Kidney (tissue), 14 donors: ENCODE data around the gene RILPL2. TPM values are rescaled to one million over a fixed set of nuclear protein-coding genes. Genes with fewer than 3 reads are reported as not detected.

Experiments used
- DNase-seq, 5 donors: peaks; one replicate each; pipeline ENCODE4 v3.0.0-alpha.2; 2013 to 2020
- FAIRE-seq: peaks from 2 replicates; lab custom pipeline; 2012; peaks lifted over from hg19 to GRCh38; lab: Jason Lieb, UNC
- H3K27ac ChIP-seq, 2 donors: one replicate each; pipeline ENCODE4 v1.7.0; 2013; ENCODE audit warnings: low read depth in 2 of 2, low read length in 2 of 2, inconsistent platforms in 1 of 2
- H3K27me3 ChIP-seq: one replicate; pipeline ENCODE4 v1.7.1; 2013; ENCODE audit warnings: low read length, inconsistent platforms; ENCODE audit not compliant: control insufficient read depth, insufficient read depth
- H3K36me3 ChIP-seq, 3 donors: one replicate each; pipeline versions ENCODE4 v1.7.0 to v1.7.1; 2013; ENCODE audit warnings: low read length in 3 of 3, control low read depth in 1 of 3, inconsistent platforms in 1 of 3; ENCODE audit not compliant: insufficient read depth in 3 of 3, control insufficient read depth in 2 of 3
- H3K4me1 ChIP-seq, 3 donors: one replicate each; pipeline versions ENCODE4 v1.7.0 to v1.7.1; 2013; ENCODE audit warnings: low read length in 3 of 3, inconsistent platforms in 1 of 3, low read depth in 1 of 3; ENCODE audit not compliant: control insufficient read depth in 2 of 3, insufficient read depth in 2 of 3
- H3K4me3 ChIP-seq, 3 donors: one replicate each; pipeline versions ENCODE4 v1.7.0 to v1.8.1; 2013; ENCODE audit warnings: low read length in 3 of 3, control low read depth in 1 of 3, inconsistent platforms in 1 of 3
- H3K9ac ChIP-seq, 3 donors: one replicate each; pipeline versions ENCODE4 v1.7.0 to v1.7.1; 2013; ENCODE audit warnings: low read length in 3 of 3, control low read depth in 1 of 3, inconsistent platforms in 1 of 3
- H3K9me3 ChIP-seq, 3 donors: one replicate each; pipeline versions ENCODE4 v1.7.0 to v1.7.1; 2013; ENCODE audit warnings: low read length in 3 of 3, control low read depth in 1 of 3, inconsistent platforms in 1 of 3; ENCODE audit not compliant: control insufficient read depth in 2 of 3, insufficient read depth in 1 of 3
- intact Hi-C: fragments of 100-400 bp; cut with DNase I; formaldehyde crosslinking; loops from one replicate; pipeline ENCODE4 v1.11.1; 2022
- polyA plus RNA-seq: library from polyadenylated mRNA; stranded (reverse); fragments of 350-450 nt; fragmentation: Illumina TruSeq; extraction: RNeasy Lipid Tissue Mini Kit (QIAGEN cat#74804); gene quantifications from one replicate; pipeline ENCODE4 v1.2.3, GENCODE V29; 2014; ENCODE audit warnings: low read depth, low replicate concordance; ENCODE audit not compliant: insufficient read depth
- total RNA-seq: library from RNA; stranded (reverse); fragmentation: NEBNext Ultra II Directional; extraction: Animal tissue kit (Norgen Biotek cat#: 25700); gene quantifications from one replicate; pipeline ENCODE4 v1.2.1, GENCODE V29; 2021
- TF ChIP-seq, protein P1 (sequence below): IDR thresholded peaks from 3 replicates; pipeline ENCODE4 v1.5.1; 2012; ENCODE audit warnings: mild to moderate bottlenecking, moderate library complexity, borderline replicate concordance; ENCODE audit not compliant: insufficient read depth; ENCODE audit errors: extremely low read depth
- donor health status: control.
- donor health status: control.
- donor health status: control.
- donor health status: control.
- donor health status: control.
- donor health status: DM: yes; HTN: yes; CAD: no.
- donor health status: Normal renal cell carcinoma (clear cell type).

Gene RILPL2
- total and polyA plus RNA-seq, 2 donors from 2014 or later: 8.0 to 11.1 TPM

DNA sequence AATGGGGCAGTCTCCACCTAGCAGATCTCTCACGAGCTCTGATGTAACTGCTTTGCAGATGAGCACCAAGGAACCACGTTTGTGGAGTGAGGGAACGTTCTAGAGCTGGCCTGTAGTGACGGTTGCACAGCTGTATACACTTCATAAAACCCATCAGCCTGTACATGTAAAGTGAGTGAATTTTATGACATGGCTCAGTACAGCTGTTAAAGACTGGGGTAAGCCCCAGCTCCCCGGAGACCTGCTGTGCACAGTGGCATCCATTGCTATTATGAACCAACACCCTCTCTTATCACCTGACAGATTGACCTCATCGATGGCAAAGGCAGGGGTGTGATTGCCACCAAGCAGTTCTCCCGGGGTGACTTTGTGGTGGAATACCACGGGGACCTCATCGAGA, 31.9 kb downstream of the RILPL2 start:
- TF ChIP-seq, protein P1, sequence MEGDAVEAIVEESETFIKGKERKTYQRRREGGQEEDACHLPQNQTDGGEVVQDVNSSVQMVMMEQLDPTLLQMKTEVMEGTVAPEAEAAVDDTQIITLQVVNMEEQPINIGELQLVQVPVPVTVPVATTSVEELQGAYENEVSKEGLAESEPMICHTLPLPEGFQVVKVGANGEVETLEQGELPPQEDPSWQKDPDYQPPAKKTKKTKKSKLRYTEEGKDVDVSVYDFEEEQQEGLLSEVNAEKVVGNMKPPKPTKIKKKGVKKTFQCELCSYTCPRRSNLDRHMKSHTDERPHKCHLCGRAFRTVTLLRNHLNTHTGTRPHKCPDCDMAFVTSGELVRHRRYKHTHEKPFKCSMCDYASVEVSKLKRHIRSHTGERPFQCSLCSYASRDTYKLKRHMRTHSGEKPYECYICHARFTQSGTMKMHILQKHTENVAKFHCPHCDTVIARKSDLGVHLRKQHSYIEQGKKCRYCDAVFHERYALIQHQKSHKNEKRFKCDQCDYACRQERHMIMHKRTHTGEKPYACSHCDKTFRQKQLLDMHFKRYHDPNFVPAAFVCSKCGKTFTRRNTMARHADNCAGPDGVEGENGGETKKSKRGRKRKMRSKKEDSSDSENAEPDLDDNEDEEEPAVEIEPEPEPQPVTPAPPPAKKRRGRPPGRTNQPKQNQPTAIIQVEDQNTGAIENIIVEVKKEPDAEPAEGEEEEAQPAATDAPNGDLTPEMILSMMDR: no peak
- DNase-seq (no peak), FAIRE-seq (no peak)
- Histone ChIP-seq H3K4me1 (peaks cover 0 to 4% (median 0%) of the 10 kb centered on the region in 3 donors), H3K9ac (no peak overlapping the region), H3K4me3 (no peak overlapping the region), H3K9me3 (no peaks in the 10 kb centered on the region), H3K27ac (no peak overlapping the region), H3K27me3 (no peaks in the 10 kb centered on the region), H3K36me3 (peaks cover 4 to 30% (median 22%) of the 10 kb centered on the region in 3 donors)
- intact Hi-C loops: no loop called here

DNA sequence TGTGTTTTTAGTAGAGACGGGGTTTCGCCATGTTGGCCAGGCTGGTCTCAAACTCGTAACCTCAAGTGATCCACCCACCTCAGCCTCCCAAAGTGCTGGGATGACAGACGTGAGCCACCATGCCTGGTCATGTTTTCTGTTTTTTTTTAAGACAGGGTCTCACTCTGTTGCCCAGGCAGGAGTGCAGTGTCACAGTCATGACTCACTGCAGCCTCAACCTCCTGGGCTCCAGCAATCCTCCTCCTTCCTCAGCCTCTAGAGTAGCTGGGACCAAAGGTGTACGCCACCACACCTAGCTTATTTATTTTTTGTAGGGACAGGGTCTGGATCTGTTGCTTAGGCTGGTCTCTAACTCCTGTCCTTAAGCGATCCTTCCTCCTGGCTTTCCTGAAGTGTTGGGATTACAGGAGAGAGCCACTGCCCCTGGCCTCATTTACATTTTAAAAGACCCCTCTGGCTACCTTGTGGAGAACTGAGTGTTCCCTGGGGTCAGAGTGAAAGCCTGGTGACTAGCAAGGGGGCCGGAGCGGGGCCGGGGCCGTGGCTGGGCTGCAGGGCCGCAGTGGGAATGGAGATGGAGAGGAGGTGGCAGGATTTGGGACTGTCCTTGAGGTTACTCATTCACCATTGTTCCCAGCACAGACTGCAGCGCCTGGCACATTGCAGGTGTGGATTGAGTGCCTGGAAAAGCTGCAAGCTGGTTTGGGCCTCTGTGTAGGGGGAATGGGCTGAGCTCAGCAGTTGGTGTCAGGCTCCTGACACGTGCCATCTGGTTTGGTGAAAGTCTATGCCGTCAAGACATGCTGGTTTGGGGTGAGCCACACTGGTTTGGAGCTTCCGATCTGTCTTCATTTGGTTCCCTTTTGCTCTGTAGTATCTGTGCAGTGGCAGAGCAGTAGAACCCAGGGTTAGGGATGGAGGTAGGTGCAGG, 34.5 kb downstream of the RILPL2 start:
- TF ChIP-seq, protein P1: no peak
- Histone ChIP-seq H3K9me3 (no peaks in the 10 kb centered on the region), H3K27ac (no peak overlapping the region), H3K9ac (no peak overlapping the region), H3K4me3 (no peak overlapping the region), H3K4me1 (peaks cover 0 to 11% (median 4%) of the 10 kb centered on the region in 3 donors), H3K27me3 (no peaks in the 10 kb centered on the region), H3K36me3 (peaks cover 4 to 28% (median 25%) of the 10 kb centered on the region in 3 donors)
- intact Hi-C loops: no loop called here
- DNase-seq (peak in 1 of 5 donors; percentile 19), FAIRE-seq (no peak)

DNA sequence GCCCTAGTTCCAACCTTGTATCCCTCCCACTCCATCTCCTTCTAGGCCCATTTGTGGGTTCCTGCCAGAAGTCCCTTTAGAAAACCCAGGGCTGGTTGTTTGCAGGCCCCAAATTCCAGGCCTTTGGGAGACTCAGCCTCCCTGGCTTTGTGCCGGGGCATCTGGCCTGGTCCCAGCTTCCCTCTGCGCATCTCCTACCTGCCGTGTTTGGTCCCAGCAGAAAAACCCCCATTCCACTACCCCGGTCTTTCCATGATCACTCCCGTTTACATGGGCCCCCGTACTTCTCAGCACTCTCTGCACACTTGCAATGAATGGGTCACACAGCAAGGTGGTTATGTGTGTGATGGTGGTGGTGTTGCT, 37.2 kb downstream of the RILPL2 start:
- H3K9me3 ChIP-seq: no peaks in the 10 kb centered on the region
- no peaks in the 10 kb centered on the region for H3K27me3 ChIP-seq
- H3K4me1 ChIP-seq: peaks cover 0 to 11% (median 4%) of the 10 kb centered on the region in 3 donors
- FAIRE-seq: no peak
- TF ChIP-seq, protein P1: no peak
- H3K36me3 ChIP-seq: peaks cover 4 to 37% (median 32%) of the 10 kb centered on the region in 3 donors
- no peak overlapping the region for H3K9ac ChIP-seq
- H3K4me3 ChIP-seq: no peak overlapping the region
- no peak for DNase-seq
- intact Hi-C loops: no loop called here
- H3K27ac ChIP-seq: no peak overlapping the region
